ENCODE measurements around the gene EMILIN1. TPM values are rescaled to one million over a fixed set of nuclear protein-coding genes. Genes with fewer than 3 reads are reported as not detected.

Gene EMILIN1
- total and polyA plus RNA-seq, 5 donors from 2014 or later: 0.22 to 1.5 (median 0.70) TPM

DNA sequence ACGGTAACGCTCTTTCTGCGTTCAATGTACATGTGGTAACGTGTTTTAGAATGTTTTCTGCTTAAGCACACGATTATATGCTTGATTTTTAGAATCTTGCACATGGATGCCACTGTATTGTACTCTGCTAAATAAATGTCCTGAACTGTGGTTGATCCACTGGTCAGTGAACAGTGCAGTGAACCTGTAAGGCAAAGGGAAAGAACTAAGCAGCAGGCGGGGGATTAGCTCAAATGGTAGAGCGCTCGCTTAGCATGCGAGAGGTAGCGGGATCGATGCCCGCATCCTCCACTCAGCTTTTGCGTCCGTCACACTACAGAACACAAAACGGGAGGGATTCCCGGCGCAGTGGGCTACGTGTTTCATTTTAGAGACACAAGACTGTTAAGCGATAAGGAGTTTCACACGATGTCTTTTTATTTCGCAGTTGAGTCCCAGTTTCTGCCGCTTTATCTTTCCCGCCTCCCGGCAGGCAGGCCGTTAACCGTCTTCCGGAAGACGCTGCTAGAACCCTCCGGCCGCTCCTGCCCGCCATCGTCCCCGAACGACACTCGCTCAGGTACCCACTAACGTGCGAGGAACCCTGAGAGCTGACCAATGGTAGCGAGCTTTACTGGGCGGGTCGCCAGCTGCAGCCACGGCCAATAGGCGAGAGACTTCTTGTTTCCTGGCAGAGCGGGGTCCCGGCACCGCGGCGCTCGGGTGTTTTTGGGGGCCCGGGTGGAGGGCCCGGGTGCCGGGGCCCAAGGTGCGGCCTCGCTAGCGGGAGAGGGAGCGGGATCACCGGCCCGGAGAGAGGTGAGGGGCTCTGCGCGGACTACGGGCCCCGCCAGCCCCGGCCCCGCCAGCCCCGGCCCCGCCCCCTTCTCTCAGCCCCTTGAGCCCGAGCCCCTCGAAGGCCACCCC, 27.2 kb upstream of the EMILIN1 start, which contains the start of gene AGBL5:
Gene AGBL5 (plus strand): TSS at position 673 of the 906 bp plus-strand sequence. CDS start 1,291 bp downstream, outside the sequence.
- Histone ChIP-seq H3K4me1 (ENCODE audit: control insufficient read depth, insufficient read depth, low read length, poor library complexity, severe bottlenecking) (peaks cover 14% of the 10 kb centered on the region), H3K36me3 (ENCODE audit: control insufficient read depth, insufficient read depth, low read length) (peaks cover 16% of the 10 kb centered on the region), H3K27me3 (ENCODE audit: control insufficient read depth, insufficient read depth, low read length) (no peaks in the 10 kb centered on the region), H3K4me3 (ENCODE audit: low read depth, low read length) (peak within 1 kb of the TSS; percentile 96), H3K9me3 (ENCODE audit: control insufficient read depth in 2 of 2, low read length in 2 of 2) (no peaks in the 10 kb centered on the region), H3K27ac (ENCODE audit: insufficient read depth, low read length, poor library complexity, severe bottlenecking) (peak within 1 kb of the TSS; percentile 87)
- DNase-seq (peak; percentile 94 to 97 (median 96)), ATAC-seq (ENCODE audit: low read depth in 2 of 2) (peak; percentile 81 to 85)
- peaks cover 11 to 25% (median 16%) of the 10 kb centered on the region in 4 donors for H3K4me1 Mint-ChIP-seq
- H3K36me3 Mint-ChIP-seq: peaks cover 11% of the 10 kb centered on the region
- peak within 1 kb of the TSS; percentile 98 to 99 (median 99) for H3K4me3 Mint-ChIP-seq
- H3K27me3 Mint-ChIP-seq: peaks cover 22% of the 10 kb centered on the region
- peaks cover 0 to 9% (median 3%) of the 10 kb centered on the region in 7 donors for H3K9me3 Mint-ChIP-seq
- H3K27ac Mint-ChIP-seq: peak within 1 kb of the TSS; percentile 99 to 100 (median 100)

GRCh38 chr2:27051902-27052645, 26.3 kb upstream of the EMILIN1 start:
- Mint-ChIP-seq H3K4me1 (peaks cover 11 to 25% (median 18%) of the 10 kb centered on the region in 4 donors), H3K36me3 (peaks cover 11% of the 10 kb centered on the region), H3K27me3 (peaks cover 22% of the 10 kb centered on the region), H3K9me3 (peaks cover 0 to 9% (median 3%) of the 10 kb centered on the region in 7 donors), H3K27ac (peak overlapping the region; percentile 82 to 100 (median 83)), H3K4me3 (peak overlapping the region; percentile 88 to 99 (median 96))
- no peaks in the 10 kb centered on the region for H3K9me3 ChIP-seq (ENCODE audit: control insufficient read depth in 2 of 2, low read length in 2 of 2)
- peak in 1 of 3 donors; percentile 57 for DNase-seq
- no peaks in the 10 kb centered on the region for H3K27me3 ChIP-seq (ENCODE audit: control insufficient read depth, insufficient read depth, low read length)
- peak overlapping the region; percentile 61 for H3K4me3 ChIP-seq (ENCODE audit: low read depth, low read length)
- no peak for ATAC-seq (ENCODE audit: low read depth in 2 of 2)
- peaks cover 14% of the 10 kb centered on the region for H3K4me1 ChIP-seq (ENCODE audit: control insufficient read depth, insufficient read depth, low read length, poor library complexity, severe bottlenecking)
- peak overlapping the region; percentile 87 for H3K27ac ChIP-seq (ENCODE audit: insufficient read depth, low read length, poor library complexity, severe bottlenecking)
- peaks cover 21% of the 10 kb centered on the region for H3K36me3 ChIP-seq (ENCODE audit: control insufficient read depth, insufficient read depth, low read length)

DNA sequence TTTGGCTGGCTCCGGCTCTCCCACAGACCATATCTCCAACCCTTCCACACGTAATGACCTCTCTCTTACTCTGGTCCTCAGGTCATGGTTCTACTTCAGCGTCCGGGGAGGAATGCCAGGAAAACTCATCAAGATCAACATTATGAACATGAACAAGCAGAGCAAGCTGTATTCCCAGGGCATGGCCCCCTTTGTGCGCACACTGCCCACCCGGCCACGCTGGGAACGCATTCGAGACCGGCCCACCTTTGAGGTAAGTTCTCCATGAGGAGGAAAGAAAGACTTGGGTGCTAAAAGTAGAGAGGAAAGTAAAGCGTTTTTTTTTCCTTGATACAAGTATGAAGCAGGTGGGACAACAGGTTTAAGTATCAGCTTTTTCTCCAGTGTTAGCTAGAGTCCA, 25.1 kb upstream of the EMILIN1 start:
- no peak overlapping the region for H3K4me3 ChIP-seq (ENCODE audit: low read depth, low read length)
- H3K4me3 Mint-ChIP-seq: peak overlapping the region; percentile 52 to 99 (median 91)
- H3K27ac Mint-ChIP-seq: peak overlapping the region in 1 of 3 donors; percentile 77
- H3K9me3 ChIP-seq (ENCODE audit: control insufficient read depth in 2 of 2, low read length in 2 of 2): no peaks in the 10 kb centered on the region
- peaks cover 23% of the 10 kb centered on the region for H3K36me3 ChIP-seq (ENCODE audit: control insufficient read depth, insufficient read depth, low read length)
- H3K36me3 Mint-ChIP-seq: peaks cover 11% of the 10 kb centered on the region
- DNase-seq (no peak), ATAC-seq (ENCODE audit: low read depth in 2 of 2) (no peak)
- no peaks in the 10 kb centered on the region for H3K27me3 ChIP-seq (ENCODE audit: control insufficient read depth, insufficient read depth, low read length)
- peaks cover 11 to 25% (median 18%) of the 10 kb centered on the region in 4 donors for H3K4me1 Mint-ChIP-seq
- peaks cover 0 to 9% (median 3%) of the 10 kb centered on the region in 7 donors for H3K9me3 Mint-ChIP-seq
- H3K27me3 Mint-ChIP-seq: peaks cover 19% of the 10 kb centered on the region
- H3K4me1 ChIP-seq (ENCODE audit: control insufficient read depth, insufficient read depth, low read length, poor library complexity, severe bottlenecking): peaks cover 14% of the 10 kb centered on the region
- H3K27ac ChIP-seq (ENCODE audit: insufficient read depth, low read length, poor library complexity, severe bottlenecking): no peak overlapping the region

GRCh38 chr2:27053776-27054175, 24.6 kb upstream of the EMILIN1 start:
- Mint-ChIP-seq H3K4me1 (peaks cover 11 to 25% (median 18%) of the 10 kb centered on the region in 4 donors), H3K4me3 (peak overlapping the region in 2 of 4 donors; percentile 15 to 99), H3K27ac (no peak overlapping the region), H3K36me3 (peaks cover 11% of the 10 kb centered on the region), H3K27me3 (peaks cover 16% of the 10 kb centered on the region), H3K9me3 (peaks cover 0 to 9% (median 3%) of the 10 kb centered on the region in 7 donors)
- Histone ChIP-seq H3K4me3 (ENCODE audit: low read depth, low read length) (no peak overlapping the region), H3K27ac (ENCODE audit: insufficient read depth, low read length, poor library complexity, severe bottlenecking) (no peak overlapping the region), H3K27me3 (ENCODE audit: control insufficient read depth, insufficient read depth, low read length) (no peaks in the 10 kb centered on the region), H3K36me3 (ENCODE audit: control insufficient read depth, insufficient read depth, low read length) (peaks cover 23% of the 10 kb centered on the region), H3K4me1 (ENCODE audit: control insufficient read depth, insufficient read depth, low read length, poor library complexity, severe bottlenecking) (peaks cover 14% of the 10 kb centered on the region), H3K9me3 (ENCODE audit: control insufficient read depth in 2 of 2, low read length in 2 of 2) (no peaks in the 10 kb centered on the region)
- no peak for ATAC-seq (ENCODE audit: low read depth in 2 of 2)
- no peak for DNase-seq

- peaks cover 11 to 19% (median 15%) of the 10 kb centered on the region in 4 donors for H3K4me1 Mint-ChIP-seq
- peaks cover 16% of the 10 kb centered on the region for H3K27me3 Mint-ChIP-seq
- Histone ChIP-seq H3K36me3 (ENCODE audit: control insufficient read depth, insufficient read depth, low read length) (peaks cover 23% of the 10 kb centered on the region), H3K27ac (ENCODE audit: insufficient read depth, low read length, poor library complexity, severe bottlenecking) (no peak overlapping the region), H3K4me3 (ENCODE audit: low read depth, low read length) (no peak overlapping the region), H3K4me1 (ENCODE audit: control insufficient read depth, insufficient read depth, low read length, poor library complexity, severe bottlenecking) (peaks cover 9% of the 10 kb centered on the region), H3K27me3 (ENCODE audit: control insufficient read depth, insufficient read depth, low read length) (no peaks in the 10 kb centered on the region), H3K9me3 (ENCODE audit: control insufficient read depth in 2 of 2, low read length in 2 of 2) (no peaks in the 10 kb centered on the region)
- DNase-seq (no peak), ATAC-seq (ENCODE audit: low read depth in 2 of 2) (no peak)
- H3K9me3 Mint-ChIP-seq: peaks cover 0 to 9% (median 3%) of the 10 kb centered on the region in 7 donors
- H3K27ac Mint-ChIP-seq: no peak overlapping the region
- peaks cover 11% of the 10 kb centered on the region for H3K36me3 Mint-ChIP-seq
- no peak overlapping the region for H3K4me3 Mint-ChIP-seq
Measured at GRCh38 chr2:27054721-27055120, 23.7 kb upstream of the EMILIN1 start.

DNA sequence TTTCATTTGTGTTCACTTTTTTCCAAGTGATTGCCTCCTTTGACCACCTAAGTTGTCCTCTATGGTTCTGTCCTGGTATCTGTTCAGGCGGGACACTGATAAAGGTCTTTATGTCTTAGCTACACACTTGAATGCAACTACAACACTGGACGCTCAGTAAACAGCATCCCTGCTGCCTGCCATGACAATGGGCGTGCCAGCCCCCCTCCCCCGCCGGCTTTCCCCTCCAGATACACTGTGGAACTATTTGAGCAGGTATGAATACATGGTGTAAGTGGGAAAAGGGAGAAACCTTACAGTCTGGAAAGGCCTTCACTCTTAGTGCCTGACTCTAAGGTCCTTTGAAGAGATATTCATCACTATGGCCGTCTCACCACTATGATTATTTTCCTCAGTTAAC, 21.2 kb upstream of the EMILIN1 start:
- H3K4me1 Mint-ChIP-seq: peaks cover 0 to 7% (median 4%) of the 10 kb centered on the region in 4 donors
- H3K4me1 ChIP-seq (ENCODE audit: control insufficient read depth, insufficient read depth, low read length, poor library complexity, severe bottlenecking): peaks cover 3% of the 10 kb centered on the region

DNA sequence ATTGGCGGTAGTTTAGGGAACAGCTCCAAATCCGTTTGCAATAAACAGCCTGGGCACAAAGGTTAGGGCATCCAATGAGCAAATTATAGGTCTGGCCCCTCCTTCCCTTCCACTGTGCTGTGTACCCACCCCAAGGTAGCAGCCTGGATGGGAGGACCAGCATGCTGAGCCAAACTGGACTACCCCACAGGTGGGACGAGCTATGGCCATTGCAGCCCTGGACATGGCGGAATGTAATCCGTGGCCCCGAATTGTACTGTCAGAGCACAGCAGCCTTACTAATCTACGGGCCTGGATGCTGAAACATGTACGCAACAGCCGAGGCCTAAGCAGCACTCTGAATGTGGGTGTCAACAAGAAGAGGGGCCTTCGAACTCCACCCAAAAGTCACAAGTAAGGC, 20.2 kb upstream of the EMILIN1 start:
- Mint-ChIP-seq H3K9me3 (no peaks in the 10 kb centered on the region), H3K27ac (peak overlapping the region in 1 of 3 donors; percentile 32), H3K4me3 (no peak overlapping the region), H3K27me3 (no peaks in the 10 kb centered on the region), H3K4me1 (peaks cover 0 to 11% (median 8%) of the 10 kb centered on the region in 4 donors), H3K36me3 (peaks cover 13% of the 10 kb centered on the region)
- Histone ChIP-seq H3K4me3 (ENCODE audit: low read depth, low read length) (no peak overlapping the region), H3K27ac (ENCODE audit: insufficient read depth, low read length, poor library complexity, severe bottlenecking) (no peak overlapping the region), H3K27me3 (ENCODE audit: control insufficient read depth, insufficient read depth, low read length) (no peaks in the 10 kb centered on the region), H3K9me3 (ENCODE audit: control insufficient read depth in 2 of 2, low read length in 2 of 2) (no peaks in the 10 kb centered on the region), H3K36me3 (ENCODE audit: control insufficient read depth, insufficient read depth, low read length) (peaks cover 34% of the 10 kb centered on the region), H3K4me1 (ENCODE audit: control insufficient read depth, insufficient read depth, low read length, poor library complexity, severe bottlenecking) (no peaks in the 10 kb centered on the region)
- ATAC-seq (ENCODE audit: low read depth in 2 of 2): no peak
- DNase-seq: no peak

More for the DNA sequence above, 21.2 kb upstream of the EMILIN1 start:
- Mint-ChIP-seq H3K27ac (no peak overlapping the region), H3K4me3 (no peak overlapping the region), H3K36me3 (peaks cover 6% of the 10 kb centered on the region), H3K9me3 (no peaks in the 10 kb centered on the region), H3K27me3 (no peaks in the 10 kb centered on the region)
- Histone ChIP-seq H3K4me3 (ENCODE audit: low read depth, low read length) (no peak overlapping the region), H3K27ac (ENCODE audit: insufficient read depth, low read length, poor library complexity, severe bottlenecking) (no peak overlapping the region), H3K27me3 (ENCODE audit: control insufficient read depth, insufficient read depth, low read length) (no peaks in the 10 kb centered on the region), H3K36me3 (ENCODE audit: control insufficient read depth, insufficient read depth, low read length) (peaks cover 28% of the 10 kb centered on the region), H3K9me3 (ENCODE audit: control insufficient read depth in 2 of 2, low read length in 2 of 2) (no peaks in the 10 kb centered on the region)
- DNase-seq (no peak), ATAC-seq (ENCODE audit: low read depth in 2 of 2) (no peak)
